ENCODE data around the gene HOXD10.
A peak's percentile ranks its signal among the peaks of the same experiment; 100 is the strongest.

The HOXD10 gene

GRCh38 chr2:176106581-176107539, 9.7 kb upstream of the HOXD10 start, which contains the start of gene HOXD11:
HOXD11 (plus strand) TSS chr2:176107280; CDS start chr2:176107356, 76 bp downstream.
- DNase-seq (ENCODE audit: low spot score in 2 of 2) (no peak), ATAC-seq (peak; percentile 19)
- Mint-ChIP-seq H3K4me3 (peak within 1 kb of the TSS; percentile 44), H3K27ac (no peak within 1 kb of the TSS), H3K9me3 (no peaks in the 10 kb centered on the region), H3K36me3 (peaks cover 12% of the 10 kb centered on the region), H3K4me1 (peaks cover 38% of the 10 kb centered on the region)

- ATAC-seq = no peak
- DNase-seq (ENCODE audit: low spot score in 2 of 2) = no peak
- H3K9me3 Mint-ChIP-seq = no peaks in the 10 kb centered on the region
- peaks cover 7% of the 10 kb centered on the region for H3K36me3 Mint-ChIP-seq
- peaks cover 38% of the 10 kb centered on the region for H3K4me1 Mint-ChIP-seq
- no peak overlapping the region for H3K4me3 Mint-ChIP-seq
- no peak overlapping the region for H3K27ac Mint-ChIP-seq
Observed at GRCh38 chr2:176107731-176108181, 8.8 kb upstream of the HOXD10 start.

GRCh38 chr2:176109192-176109901, 7.2 kb upstream of the HOXD10 start:
- H3K27ac Mint-ChIP-seq = no peak overlapping the region

GRCh38 chr2:176109946-176110345, 6.6 kb upstream of the HOXD10 start:
- H3K9me3 Mint-ChIP-seq = no peaks in the 10 kb centered on the region
- peaks cover 27% of the 10 kb centered on the region for H3K4me1 Mint-ChIP-seq
- peaks cover 7% of the 10 kb centered on the region for H3K36me3 Mint-ChIP-seq
- no peak for ATAC-seq
- DNase-seq (ENCODE audit: low spot score in 2 of 2) = no peak
- no peak overlapping the region for H3K27ac Mint-ChIP-seq
- no peak overlapping the region for H3K4me3 Mint-ChIP-seq

More at GRCh38 chr2:176109192-176109901, 7.2 kb upstream of the HOXD10 start:
- DNase-seq (ENCODE audit: low spot score in 2 of 2) = no peak
- H3K4me3 Mint-ChIP-seq = no peak overlapping the region
- peaks cover 7% of the 10 kb centered on the region for H3K36me3 Mint-ChIP-seq
- no peaks in the 10 kb centered on the region for H3K9me3 Mint-ChIP-seq
- peaks cover 33% of the 10 kb centered on the region for H3K4me1 Mint-ChIP-seq
- no peak for ATAC-seq

- no peak overlapping the region for H3K4me3 Mint-ChIP-seq
- peaks cover 7% of the 10 kb centered on the region for H3K36me3 Mint-ChIP-seq
- DNase-seq (ENCODE audit: low spot score in 2 of 2) (no peak), ATAC-seq (no peak)
- no peak overlapping the region for H3K27ac Mint-ChIP-seq
- no peaks in the 10 kb centered on the region for H3K9me3 Mint-ChIP-seq
- peaks cover 19% of the 10 kb centered on the region for H3K4me1 Mint-ChIP-seq
Observed at GRCh38 chr2:176110415-176111308, 5.9 kb upstream of the HOXD10 start.

GRCh38 chr2:176111309-176111663, 5.3 kb upstream of the HOXD10 start:
- no peak overlapping the region for H3K27ac Mint-ChIP-seq
- DNase-seq (ENCODE audit: low spot score in 2 of 2) = no peak

GRCh38 chr2:176111846-176112374, 4.7 kb upstream of the HOXD10 start:
- ATAC-seq (no peak), DNase-seq (ENCODE audit: low spot score in 2 of 2) (no peak)
- no peak overlapping the region for H3K4me3 Mint-ChIP-seq
- no peaks in the 10 kb centered on the region for H3K9me3 Mint-ChIP-seq
- no peak overlapping the region for H3K27ac Mint-ChIP-seq
- no peaks in the 10 kb centered on the region for H3K36me3 Mint-ChIP-seq
- peaks cover 10% of the 10 kb centered on the region for H3K4me1 Mint-ChIP-seq

More at GRCh38 chr2:176111309-176111663, 5.3 kb upstream of the HOXD10 start:
- no peak overlapping the region for H3K4me3 Mint-ChIP-seq
- H3K9me3 Mint-ChIP-seq = no peaks in the 10 kb centered on the region
- no peak for ATAC-seq
- H3K4me1 Mint-ChIP-seq = peaks cover 13% of the 10 kb centered on the region
- H3K36me3 Mint-ChIP-seq = peaks cover 3% of the 10 kb centered on the region

GRCh38 chr2:176112375-176113302, 3.9 kb upstream of the HOXD10 start:
- DNase-seq (ENCODE audit: low spot score in 2 of 2) (no peak), ATAC-seq (no peak)
- H3K27ac Mint-ChIP-seq = no peak overlapping the region
- H3K4me3 Mint-ChIP-seq = no peak overlapping the region
- H3K36me3 Mint-ChIP-seq = no peaks in the 10 kb centered on the region
- no peaks in the 10 kb centered on the region for H3K9me3 Mint-ChIP-seq
- peaks cover 10% of the 10 kb centered on the region for H3K4me1 Mint-ChIP-seq

GRCh38 chr2:176114120-176114929, 2.3 kb upstream of the HOXD10 start:
- Mint-ChIP-seq H3K4me3 (no peak overlapping the region), H3K9me3 (no peaks in the 10 kb centered on the region), H3K36me3 (no peaks in the 10 kb centered on the region), H3K27ac (no peak overlapping the region), H3K4me1 (peaks cover 15% of the 10 kb centered on the region)
- ATAC-seq (no peak), DNase-seq (ENCODE audit: low spot score in 2 of 2) (no peak)

- DNase-seq (ENCODE audit: low spot score in 2 of 2) (no peak), ATAC-seq (no peak)
- Mint-ChIP-seq H3K9me3 (no peaks in the 10 kb centered on the region), H3K4me3 (no peak overlapping the region), H3K27ac (no peak overlapping the region), H3K36me3 (no peaks in the 10 kb centered on the region), H3K4me1 (peaks cover 12% of the 10 kb centered on the region)
Observed at GRCh38 chr2:176114930-176115625, 1.5 kb upstream of the HOXD10 start.

GRCh38 chr2:176117162-176117822, 714 bp downstream of the HOXD10 start:
- peaks cover 12% of the 10 kb centered on the region for H3K4me1 Mint-ChIP-seq
- ATAC-seq (no peak), DNase-seq (ENCODE audit: low spot score in 2 of 2) (no peak)
- no peak overlapping the region for H3K4me3 Mint-ChIP-seq
- H3K36me3 Mint-ChIP-seq = no peaks in the 10 kb centered on the region
- H3K27ac Mint-ChIP-seq = no peak overlapping the region
- no peaks in the 10 kb centered on the region for H3K9me3 Mint-ChIP-seq

- no peak overlapping the region for H3K27ac Mint-ChIP-seq
- H3K36me3 Mint-ChIP-seq = peaks cover under 1% of the 10 kb centered on the region
- peaks cover 12% of the 10 kb centered on the region for H3K4me1 Mint-ChIP-seq
- ATAC-seq (no peak), DNase-seq (ENCODE audit: low spot score in 2 of 2) (no peak)
- no peaks in the 10 kb centered on the region for H3K9me3 Mint-ChIP-seq
- no peak overlapping the region for H3K4me3 Mint-ChIP-seq
Observed at GRCh38 chr2:176117823-176118371, 1.3 kb downstream of the HOXD10 start.
